Ishikawa (cell line): ENCODE data around the gene FITM2.

Experiments used
- CEBPB ChIP-seq: IDR thresholded peaks from 2 replicates; pipeline ENCODE4 v1.6.1; 2012
- CREB1 ChIP-seq: IDR thresholded peaks from 2 replicates; pipeline ENCODE4 v1.6.1; 2012; ENCODE audit warnings: low read depth
- EGR1 ChIP-seq: IDR thresholded peaks from 2 replicates; pipeline ENCODE4 v1.6.1; 2012
- EP300 ChIP-seq: IDR thresholded peaks from 2 replicates; pipeline ENCODE4 v1.6.1; 2012; ENCODE audit warnings: borderline replicate concordance
- FOXM1 ChIP-seq: IDR thresholded peaks from 2 replicates; pipeline ENCODE4 v1.6.1; 2012; ENCODE audit warnings: low read depth, borderline replicate concordance
- MAX ChIP-seq: IDR thresholded peaks from 2 replicates; pipeline ENCODE4 v1.6.1; 2012
- NFIC ChIP-seq: IDR thresholded peaks from 2 replicates; pipeline ENCODE4 v1.6.1; 2012
- RAD21 ChIP-seq: IDR thresholded peaks from 2 replicates; pipeline ENCODE4 v1.6.1; 2012; ENCODE audit warnings: low read depth
- REST ChIP-seq: IDR thresholded peaks from 2 replicates; pipeline ENCODE4 v1.6.1; 2012; ENCODE audit warnings: low read depth, mild to moderate bottlenecking
- TAF1 ChIP-seq: IDR thresholded peaks from 2 replicates; pipeline ENCODE4 v1.6.1; 2012; ENCODE audit warnings: low read depth, mild to moderate bottlenecking
- TCF12 ChIP-seq: IDR thresholded peaks from 2 replicates; pipeline ENCODE4 v1.6.1; 2012; ENCODE audit warnings: low read depth
- TEAD4 ChIP-seq: IDR thresholded peaks from 2 replicates; pipeline ENCODE4 v1.6.1; 2012
- USF1 ChIP-seq: IDR thresholded peaks from 2 replicates; pipeline ENCODE4 v1.6.1; 2012
- YY1 ChIP-seq: IDR thresholded peaks from 2 replicates; pipeline ENCODE4 v1.6.1; 2012; ENCODE audit warnings: low read depth
- ZBTB7A ChIP-seq: IDR thresholded peaks from 2 replicates; pipeline ENCODE4 v1.6.1; 2012; ENCODE audit warnings: low read depth

Gene FITM2

GRCh38 chr20:44256961-44257360 is 54.0 kb downstream of the FITM2 start:
- no peak for TF ChIP-seq TCF12
- no peak for TF ChIP-seq RAD21
- TF ChIP-seq CREB1: no peak
- TF ChIP-seq ZBTB7A: no peak
- TF ChIP-seq CEBPB: no peak
- TF ChIP-seq MAX: no peak
- no peak for TF ChIP-seq YY1
- no peak for TF ChIP-seq USF1
- TF ChIP-seq TAF1: no peak
- no peak for TF ChIP-seq EP300
- TF ChIP-seq REST: no peak
- TF ChIP-seq NFIC: no peak
- TF ChIP-seq FOXM1: no peak
- TF ChIP-seq TEAD4: no peak
- no peak for TF ChIP-seq EGR1

- TF ChIP-seq TEAD4 (no peak), EGR1 (no peak), TAF1 (no peak), YY1 (no peak), NFIC (no peak), TCF12 (no peak), MAX (no peak), CREB1 (no peak), ZBTB7A (no peak)
Observed at GRCh38 chr20:44255942-44256341, 55.1 kb downstream of the FITM2 start.

- TF ChIP-seq CREB1: no peak
- no peak for TF ChIP-seq CEBPB
Observed at GRCh38 chr20:44254073-44254472, 56.9 kb downstream of the FITM2 start.

- TF ChIP-seq EGR1 (no peak), FOXM1 (no peak), CEBPB (no peak), TAF1 (no peak), RAD21 (no peak), YY1 (no peak), EP300 (no peak), ZBTB7A (no peak), CREB1 (no peak), TEAD4 (no peak), NFIC (no peak), USF1 (no peak), MAX (no peak), REST (no peak), TCF12 (no peak)
Observed at GRCh38 chr20:44253528-44253927, 57.5 kb downstream of the FITM2 start.
